GM19023 (cell line): Measurements from ENCODE around the gene SLC1A4.

Source experiments
- ATAC-seq: cut with Tn5 transposase; IDR thresholded peaks from one replicate; pipeline ENCODE4 v1.9.1; 2021; ENCODE audit warnings: mild to moderate bottlenecking, moderate library complexity; ENCODE audit not compliant: unreplicated experiment

SLC1A4 gene

DNA sequence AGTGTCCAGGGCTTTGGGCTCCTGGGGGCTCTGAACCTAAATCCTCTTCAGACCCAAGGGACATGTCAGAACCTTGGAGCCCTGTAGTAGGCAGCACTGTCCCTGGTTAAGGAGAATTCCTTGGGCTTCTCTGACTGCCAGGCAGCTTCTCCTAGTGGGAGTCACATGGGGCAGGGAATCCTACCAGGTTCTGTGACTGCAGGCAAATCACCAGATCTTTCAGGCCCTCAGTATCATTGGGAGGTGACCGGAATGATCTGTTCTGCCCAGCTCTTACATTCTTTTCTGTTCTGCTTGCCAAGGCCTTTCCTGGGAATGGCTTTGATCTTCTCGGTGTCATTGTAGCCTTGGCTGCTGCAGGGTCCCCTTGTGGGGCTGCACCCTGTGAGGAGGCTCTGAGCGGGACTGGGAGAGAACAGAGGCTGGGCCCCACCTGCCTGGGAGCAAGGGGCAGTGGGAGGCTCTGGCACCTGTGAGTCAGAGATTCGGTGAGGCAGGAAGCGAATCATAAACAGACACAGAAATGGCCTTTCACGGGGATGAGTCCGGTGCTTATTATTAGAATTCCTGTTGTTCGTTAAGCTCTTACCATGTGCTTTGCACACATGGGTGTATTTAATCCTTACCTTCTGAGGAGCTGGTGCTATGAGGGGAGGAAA lies 81.1 kb downstream of the SLC1A4 start:
- no peak for ATAC-seq

DNA sequence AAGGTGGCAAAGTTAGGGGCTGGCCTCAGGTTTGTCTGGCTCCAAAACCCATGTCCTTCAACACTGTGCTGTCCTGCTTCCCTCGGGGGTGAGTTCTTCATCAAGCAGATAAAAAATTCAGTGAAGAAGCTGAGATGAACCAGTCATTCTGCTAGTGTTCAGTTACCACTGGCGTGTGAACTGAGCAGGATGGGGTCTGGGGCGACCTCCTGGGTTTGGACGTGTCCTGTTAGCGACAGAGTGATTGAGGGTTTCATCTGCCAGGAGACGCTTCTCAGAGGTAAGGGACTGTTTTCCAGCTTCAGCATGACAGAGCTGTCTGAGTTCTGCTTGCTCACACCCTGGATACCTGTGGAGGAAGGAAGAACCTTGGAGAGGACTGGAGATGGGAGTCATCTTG lies 81.7 kb downstream of the SLC1A4 start:
- ATAC-seq, result no peak

DNA sequence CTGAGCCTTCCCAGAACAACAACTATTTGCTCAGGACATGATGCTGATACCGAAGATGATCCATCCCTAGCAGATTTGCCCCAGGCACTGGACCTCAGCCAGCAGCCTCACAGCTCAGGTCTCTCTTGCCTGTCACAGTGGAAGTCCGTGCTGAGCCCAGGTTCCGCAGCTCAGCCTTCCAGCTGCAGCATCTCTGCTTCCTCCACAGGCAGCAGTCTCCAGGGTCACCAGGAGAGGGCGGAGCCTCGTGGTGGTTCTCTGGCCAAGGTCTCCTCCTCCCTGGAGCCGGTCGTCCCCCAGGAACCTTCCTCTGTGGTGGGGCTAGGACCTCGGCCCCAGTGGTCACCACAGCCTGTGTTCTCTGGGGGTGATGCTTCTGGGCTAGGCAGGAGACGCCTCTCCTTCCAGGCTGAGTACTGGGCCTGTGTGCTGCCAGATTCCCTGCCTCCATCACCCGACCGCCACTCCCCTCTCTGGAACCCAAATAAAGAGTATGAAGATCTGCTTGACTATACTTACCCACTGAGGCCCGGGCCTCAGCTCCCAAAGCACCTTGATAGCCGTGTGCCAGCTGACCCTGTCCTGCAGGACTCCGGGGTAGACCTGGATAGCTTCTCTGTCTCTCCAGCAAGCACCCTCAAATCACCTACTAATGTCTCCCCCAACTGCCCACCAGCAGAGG lies 82.4 kb downstream of the SLC1A4 start:
- ATAC-seq, result no peak

DNA sequence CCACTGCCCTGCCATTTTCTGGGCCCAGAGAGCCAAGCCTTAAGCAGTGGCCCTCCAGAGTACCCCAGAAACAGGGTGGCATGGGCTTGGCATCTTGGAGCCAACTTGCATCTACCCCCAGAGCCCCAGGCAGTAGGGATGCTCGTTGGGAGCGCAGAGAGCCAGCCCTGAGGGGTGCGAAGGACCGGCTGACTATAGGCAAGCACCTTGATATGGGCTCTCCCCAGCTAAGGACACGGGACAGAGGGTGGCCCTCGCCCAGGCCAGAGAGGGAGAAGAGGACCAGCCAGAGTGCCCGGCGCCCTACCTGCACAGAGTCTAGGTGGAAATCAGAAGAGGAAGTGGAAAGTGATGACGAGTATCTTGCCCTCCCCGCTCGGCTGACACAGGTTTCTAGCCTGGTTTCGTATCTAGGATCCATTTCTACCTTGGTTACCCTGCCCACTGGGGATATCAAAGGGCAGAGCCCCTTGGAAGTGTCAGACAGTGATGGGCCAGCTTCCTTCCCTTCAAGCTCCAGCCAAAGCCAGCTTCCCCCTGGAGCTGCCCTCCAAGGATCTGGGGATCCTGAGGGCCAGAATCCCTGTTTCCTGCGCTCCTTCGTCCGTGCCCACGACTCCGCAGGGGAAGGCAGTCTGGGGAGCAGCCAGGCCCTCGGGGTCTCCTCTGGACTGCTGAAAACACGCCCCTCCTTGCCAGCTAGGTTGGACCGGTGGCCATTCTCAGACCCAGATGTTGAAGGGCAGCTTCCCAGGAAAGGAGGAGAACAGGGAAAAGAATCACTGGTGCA lies 83.2 kb downstream of the SLC1A4 start:
- ATAC-seq, result no peak
